Epithelial cell of esophagus (primary cell): ENCODE measurements around the gene TCEAL1.

ENCODE experiments used
- DNase-seq: peaks from one replicate; pipeline ENCODE4 v3.0.0; 2010; ENCODE audit warnings: low read depth
- H3K4me3 ChIP-seq: 2 replicates; pipeline ENCODE4 v1.5.1; 2011; ENCODE audit warnings: mild to moderate bottlenecking, low read length, control low read depth
- CTCF ChIP-seq: IDR thresholded peaks from 2 replicates; pipeline ENCODE4 v1.5.1; 2011; ENCODE audit warnings: low read depth, mild to moderate bottlenecking, low read length, control low read depth, inconsistent platforms; ENCODE audit not compliant: insufficient read depth; ENCODE audit errors: missing control alignments

The TCEAL1 gene

GRCh38 chrX:103607364-103608305 is 21.1 kb upstream of the TCEAL1 start, which contains the start of gene TCEAL3:
TSS of gene TCEAL3 (plus strand) at chrX:103607963. CDS start at chrX:103609065, 1,102 bp downstream.
- peak; percentile 25 for DNase-seq
- no peak for TF ChIP-seq CTCF
- peak within 1 kb of the TSS; percentile 56 for H3K4me3 ChIP-seq

GRCh38 chrX:103608306-103608963 is 20.3 kb upstream of the TCEAL1 start:
- H3K4me3 ChIP-seq, result peak overlapping the region; percentile 56
- DNase-seq, result no peak
- TF ChIP-seq CTCF, result no peak

DNA sequence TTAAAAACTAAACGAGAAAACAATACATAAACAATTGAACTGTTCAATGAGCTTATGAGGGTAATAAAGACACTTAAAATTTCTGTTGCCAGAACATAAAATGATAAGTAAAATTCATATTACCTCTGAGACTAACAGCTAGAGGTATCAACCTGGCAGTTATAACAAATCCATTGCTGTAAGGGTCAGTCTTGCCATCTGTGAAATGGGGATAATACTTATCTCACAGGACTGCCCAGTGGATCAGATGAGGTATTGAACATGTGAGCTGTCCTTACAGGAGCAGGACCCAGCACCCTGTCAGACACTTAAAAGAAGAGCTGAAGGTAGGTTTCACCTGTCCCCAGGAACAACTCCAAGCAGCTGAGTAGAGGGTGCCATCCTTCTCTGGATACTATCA is 18.5 kb upstream of the TCEAL1 start:
- no peak for DNase-seq
- no peak overlapping the region for H3K4me3 ChIP-seq
- no peak for TF ChIP-seq CTCF

- no peak for TF ChIP-seq CTCF
- DNase-seq, result no peak
- H3K4me3 ChIP-seq, result no peak overlapping the region
Measured at GRCh38 chrX:103613362-103613890, 15.3 kb upstream of the TCEAL1 start.

DNA sequence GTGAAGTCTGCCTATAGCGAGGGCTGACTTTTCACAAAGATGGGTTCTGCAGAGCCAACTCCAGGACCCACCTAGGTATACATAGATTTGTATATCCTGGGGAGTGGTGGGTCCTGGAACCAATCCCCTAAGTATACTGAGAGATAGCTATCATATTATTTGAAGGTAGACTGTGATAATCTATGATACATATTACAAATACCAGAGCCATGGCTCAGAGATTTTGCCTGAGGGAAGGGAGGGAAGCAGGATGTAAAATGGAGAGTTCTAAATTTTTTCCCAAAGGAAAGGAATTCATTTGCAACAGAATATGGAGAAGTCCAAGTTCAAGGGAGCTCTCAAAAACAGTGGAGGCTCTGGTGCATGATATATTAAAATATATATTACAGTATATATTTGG is 13.8 kb upstream of the TCEAL1 start:
- DNase-seq, result peak; percentile 48
- no peak for TF ChIP-seq CTCF
- no peak overlapping the region for H3K4me3 ChIP-seq

DNA sequence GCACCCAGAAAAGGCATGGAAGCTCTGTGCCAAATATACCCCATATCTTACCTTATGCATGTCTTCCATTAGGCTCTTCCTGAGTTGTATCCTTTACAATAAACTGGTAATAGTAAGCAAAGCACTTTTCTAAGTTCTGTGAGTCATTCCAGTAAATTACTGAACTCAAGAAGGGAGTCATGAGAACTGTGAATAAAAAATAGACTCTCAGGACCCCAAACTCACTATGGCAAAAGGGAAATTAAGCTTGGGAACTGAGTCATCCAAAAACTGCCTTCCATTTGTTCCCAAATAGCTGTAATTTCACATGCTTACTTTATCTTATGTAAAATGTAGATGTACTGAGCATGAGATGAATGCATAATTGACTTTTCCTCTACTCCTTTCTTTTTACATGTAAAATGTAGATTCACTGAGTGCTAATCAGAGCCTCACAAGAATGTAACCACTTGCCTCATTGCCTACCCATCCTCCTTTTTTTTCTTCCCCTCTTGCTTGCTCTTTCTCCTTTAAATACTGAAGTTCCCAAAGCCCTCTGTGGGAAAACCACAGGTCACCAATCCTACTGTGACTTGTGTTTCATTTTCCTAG is 12.9 kb upstream of the TCEAL1 start:
- TF ChIP-seq CTCF, result no peak
- DNase-seq, result no peak
- H3K4me3 ChIP-seq, result no peak overlapping the region
